Measurements from ENCODE around the gene GLT8D2.

Gene GLT8D2

GRCh38 chr12:103994235-103994634 is 55.8 kb downstream of the GLT8D2 start:
- Histone ChIP-seq H3K36me3 (ENCODE audit: control insufficient read depth, insufficient read depth, low read length) (no peaks in the 10 kb centered on the region), H3K27ac (no peak overlapping the region), H2AFZ (no peak overlapping the region), H3K27me3 (ENCODE audit: control insufficient read depth, insufficient read depth, low read length) (no peaks in the 10 kb centered on the region), H3K9me3 (ENCODE audit: control insufficient read depth, low read length) (no peaks in the 10 kb centered on the region), H3K4me3 (ENCODE audit: low read depth, low read length) (no peak overlapping the region), H3K4me1 (no peaks in the 10 kb centered on the region), H3K4me2 (ENCODE audit: low read length) (no peak overlapping the region), H3K9ac (no peak overlapping the region), H3K79me2 (no peaks in the 10 kb centered on the region)
- TF ChIP-seq, protein P1, sequence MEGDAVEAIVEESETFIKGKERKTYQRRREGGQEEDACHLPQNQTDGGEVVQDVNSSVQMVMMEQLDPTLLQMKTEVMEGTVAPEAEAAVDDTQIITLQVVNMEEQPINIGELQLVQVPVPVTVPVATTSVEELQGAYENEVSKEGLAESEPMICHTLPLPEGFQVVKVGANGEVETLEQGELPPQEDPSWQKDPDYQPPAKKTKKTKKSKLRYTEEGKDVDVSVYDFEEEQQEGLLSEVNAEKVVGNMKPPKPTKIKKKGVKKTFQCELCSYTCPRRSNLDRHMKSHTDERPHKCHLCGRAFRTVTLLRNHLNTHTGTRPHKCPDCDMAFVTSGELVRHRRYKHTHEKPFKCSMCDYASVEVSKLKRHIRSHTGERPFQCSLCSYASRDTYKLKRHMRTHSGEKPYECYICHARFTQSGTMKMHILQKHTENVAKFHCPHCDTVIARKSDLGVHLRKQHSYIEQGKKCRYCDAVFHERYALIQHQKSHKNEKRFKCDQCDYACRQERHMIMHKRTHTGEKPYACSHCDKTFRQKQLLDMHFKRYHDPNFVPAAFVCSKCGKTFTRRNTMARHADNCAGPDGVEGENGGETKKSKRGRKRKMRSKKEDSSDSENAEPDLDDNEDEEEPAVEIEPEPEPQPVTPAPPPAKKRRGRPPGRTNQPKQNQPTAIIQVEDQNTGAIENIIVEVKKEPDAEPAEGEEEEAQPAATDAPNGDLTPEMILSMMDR (IDR thresholded peaks at IDR 0.05), result no peak

DNA sequence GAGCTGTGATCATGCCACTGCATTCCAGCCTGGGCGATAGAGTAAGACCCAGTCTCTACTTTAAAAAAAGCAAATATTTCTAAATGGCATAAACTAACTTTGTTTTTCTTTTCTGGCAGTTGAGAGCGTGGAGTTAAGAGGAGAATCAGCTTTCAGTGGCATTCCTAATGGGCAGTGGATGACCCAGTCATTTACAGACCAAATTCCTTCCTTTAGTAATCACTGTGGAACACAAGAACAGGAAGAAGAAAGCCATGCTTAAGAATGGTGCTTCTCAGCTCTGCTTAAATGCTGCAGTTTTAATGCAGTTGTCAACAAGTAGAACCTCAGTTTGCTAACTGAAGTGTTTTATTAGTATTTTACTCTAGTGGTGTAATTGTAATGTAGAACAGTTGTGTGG is 63.2 kb downstream of the GLT8D2 start:
- H3K27ac ChIP-seq, result no peak overlapping the region
- TF ChIP-seq, protein P1 (IDR thresholded peaks at IDR 0.05), result no peak
- H3K9me3 ChIP-seq (ENCODE audit: control insufficient read depth, low read length), result no peaks in the 10 kb centered on the region
- no peaks in the 10 kb centered on the region for H3K4me1 ChIP-seq
- no peak overlapping the region for H3K4me3 ChIP-seq (ENCODE audit: low read depth, low read length)
- no peaks in the 10 kb centered on the region for H3K79me2 ChIP-seq
- no peak overlapping the region for H3K9ac ChIP-seq
- H3K27me3 ChIP-seq (ENCODE audit: control insufficient read depth, insufficient read depth, low read length), result no peaks in the 10 kb centered on the region
- H3K36me3 ChIP-seq (ENCODE audit: control insufficient read depth, insufficient read depth, low read length), result no peaks in the 10 kb centered on the region
- H2AFZ ChIP-seq, result no peak overlapping the region
- no peak overlapping the region for H3K4me2 ChIP-seq (ENCODE audit: low read length)

GRCh38 chr12:103978384-103978982 is 71.5 kb downstream of the GLT8D2 start:
- Histone ChIP-seq H3K79me2 (peaks cover 22% of the 10 kb centered on the region), H3K9ac (no peak overlapping the region), H2AFZ (no peak overlapping the region), H3K36me3 (ENCODE audit: control insufficient read depth, insufficient read depth, low read length) (no peaks in the 10 kb centered on the region), H3K9me3 (ENCODE audit: control insufficient read depth, low read length) (no peaks in the 10 kb centered on the region), H3K27me3 (ENCODE audit: control insufficient read depth, insufficient read depth, low read length) (no peaks in the 10 kb centered on the region), H3K4me3 (ENCODE audit: low read depth, low read length) (no peak overlapping the region), H3K27ac (no peak overlapping the region), H3K4me2 (ENCODE audit: low read length) (no peak overlapping the region), H3K4me1 (no peaks in the 10 kb centered on the region)
- TF ChIP-seq, protein P1 (IDR thresholded peaks at IDR 0.05), result no peak

GRCh38 chr12:103975368-103975767 is 74.6 kb downstream of the GLT8D2 start:
- no peaks in the 10 kb centered on the region for H3K27me3 ChIP-seq (ENCODE audit: control insufficient read depth, insufficient read depth, low read length)
- H3K79me2 ChIP-seq, result peaks cover 46% of the 10 kb centered on the region
- H3K9ac ChIP-seq, result no peak overlapping the region
- TF ChIP-seq, protein P1 (IDR thresholded peaks at IDR 0.05), result no peak
- H2AFZ ChIP-seq, result no peak overlapping the region
- no peaks in the 10 kb centered on the region for H3K36me3 ChIP-seq (ENCODE audit: control insufficient read depth, insufficient read depth, low read length)
- no peaks in the 10 kb centered on the region for H3K9me3 ChIP-seq (ENCODE audit: control insufficient read depth, low read length)
- H3K4me2 ChIP-seq (ENCODE audit: low read length), result no peak overlapping the region
- no peak overlapping the region for H3K4me3 ChIP-seq (ENCODE audit: low read depth, low read length)
- H3K27ac ChIP-seq, result no peak overlapping the region
- no peaks in the 10 kb centered on the region for H3K4me1 ChIP-seq

DNA sequence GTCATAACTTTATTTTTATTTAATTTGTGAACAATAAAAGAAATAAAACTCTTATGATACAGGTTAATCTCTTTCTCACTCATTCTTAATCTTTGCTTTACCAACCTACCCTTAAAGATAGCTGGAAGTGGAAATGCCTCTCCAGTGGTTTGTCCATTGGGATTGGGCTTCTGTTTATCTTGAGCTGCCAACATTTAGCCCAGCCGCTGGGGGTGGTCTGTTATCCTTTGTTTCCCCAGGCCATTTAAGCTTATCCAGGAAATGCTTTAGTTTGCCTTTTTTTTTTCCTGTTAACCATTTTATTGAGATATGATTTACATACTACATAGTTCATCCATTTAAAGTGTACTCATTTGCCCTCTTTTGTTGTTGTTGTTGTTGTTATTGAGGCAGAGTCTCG is 76.1 kb downstream of the GLT8D2 start:
- H3K27me3 ChIP-seq (ENCODE audit: control insufficient read depth, insufficient read depth, low read length), result no peaks in the 10 kb centered on the region
- H3K4me2 ChIP-seq (ENCODE audit: low read length), result no peak overlapping the region
- peaks cover 57% of the 10 kb centered on the region for H3K79me2 ChIP-seq
- TF ChIP-seq, protein P1 (IDR thresholded peaks at IDR 0.05), result no peak
- no peaks in the 10 kb centered on the region for H3K36me3 ChIP-seq (ENCODE audit: control insufficient read depth, insufficient read depth, low read length)
- H3K9me3 ChIP-seq (ENCODE audit: control insufficient read depth, low read length), result no peaks in the 10 kb centered on the region
- no peak overlapping the region for H2AFZ ChIP-seq
- no peak overlapping the region for H3K4me3 ChIP-seq (ENCODE audit: low read depth, low read length)
- H3K27ac ChIP-seq, result no peak overlapping the region
- H3K4me1 ChIP-seq, result peaks cover 5% of the 10 kb centered on the region
- no peak overlapping the region for H3K9ac ChIP-seq
